ENCODE data around the gene UBA7. TPM values are rescaled to one million over a fixed set of nuclear protein-coding genes. Genes with fewer than 3 reads are reported as not detected.

The UBA7 gene
- total and polyA plus RNA-seq, 2 of the 13 experiments (the other 11 are each of a cell fraction or from before 2014, with no cell fraction given): 9.5 to 16.5 TPM

- TF ChIP-seq JUNB (CRISPR knock-in tag; IDR thresholded peaks at IDR 0.05; ENCODE audit: borderline replicate concordance) (no peak), MAF1 (CRISPR knock-in tag; IDR thresholded peaks at IDR 0.05; ENCODE audit: borderline replicate concordance) (no peak), ZNF781 (CRISPR knock-in tag; IDR thresholded peaks at IDR 0.05; ENCODE audit: borderline replicate concordance, not compliant biosample characterization) (no peak), ZNF616 (CRISPR knock-in tag; IDR thresholded peaks at IDR 0.05; ENCODE audit: low read depth) (no peak), ZNF772 (CRISPR knock-in tag; IDR thresholded peaks at IDR 0.05) (no peak), ZFP41 (CRISPR knock-in tag; IDR thresholded peaks at IDR 0.05; ENCODE audit: borderline replicate concordance) (no peak), CEBPG (CRISPR knock-in tag; IDR thresholded peaks at IDR 0.05) (no peak), CCAR2 (optimal IDR thresholded peaks at IDR 0.05; ENCODE audit: low read depth, low read length) (no peak), ZNF589 (CRISPR knock-in tag; conservative IDR thresholded peaks at IDR 0.05) (no peak), SNAPC2 (CRISPR knock-in tag; IDR thresholded peaks at IDR 0.05) (no peak), LCORL (IDR thresholded peaks at IDR 0.05) (no peak), LCORL (CRISPR knock-in tag; IDR thresholded peaks at IDR 0.05) (0 out of 2 replicates have a peak, but pooled peaks have one; percentile 51), ZNF547 (CRISPR knock-in tag; IDR thresholded peaks at IDR 0.05) (no peak), HMGXB3 (CRISPR knock-in tag; IDR thresholded peaks at IDR 0.05; ENCODE audit: borderline replicate concordance) (no peak), IRF2 (CRISPR knock-in tag; IDR thresholded peaks at IDR 0.05) (peak; percentile 100), ZNF430 (CRISPR knock-in tag; IDR thresholded peaks at IDR 0.05) (no peak), KDM4B (CRISPR knock-in tag; IDR thresholded peaks at IDR 0.05) (no peak), POLR2G (IDR thresholded peaks at IDR 0.05; ENCODE audit: low read depth, low read length) (peak; percentile 72), MAFG (CRISPR knock-in tag; IDR thresholded peaks at IDR 0.05) (no peak), TFDP1 (CRISPR knock-in tag; IDR thresholded peaks at IDR 0.05; ENCODE audit: borderline replicate concordance) (no peak)
- TF ChIP-seq, protein P1, sequence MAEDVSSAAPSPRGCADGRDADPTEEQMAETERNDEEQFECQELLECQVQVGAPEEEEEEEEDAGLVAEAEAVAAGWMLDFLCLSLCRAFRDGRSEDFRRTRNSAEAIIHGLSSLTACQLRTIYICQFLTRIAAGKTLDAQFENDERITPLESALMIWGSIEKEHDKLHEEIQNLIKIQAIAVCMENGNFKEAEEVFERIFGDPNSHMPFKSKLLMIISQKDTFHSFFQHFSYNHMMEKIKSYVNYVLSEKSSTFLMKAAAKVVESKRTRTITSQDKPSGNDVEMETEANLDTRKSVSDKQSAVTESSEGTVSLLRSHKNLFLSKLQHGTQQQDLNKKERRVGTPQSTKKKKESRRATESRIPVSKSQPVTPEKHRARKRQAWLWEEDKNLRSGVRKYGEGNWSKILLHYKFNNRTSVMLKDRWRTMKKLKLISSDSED (CRISPR knock-in tag; IDR thresholded peaks at IDR 0.05): no peak
- TF ChIP-seq, protein P2, sequence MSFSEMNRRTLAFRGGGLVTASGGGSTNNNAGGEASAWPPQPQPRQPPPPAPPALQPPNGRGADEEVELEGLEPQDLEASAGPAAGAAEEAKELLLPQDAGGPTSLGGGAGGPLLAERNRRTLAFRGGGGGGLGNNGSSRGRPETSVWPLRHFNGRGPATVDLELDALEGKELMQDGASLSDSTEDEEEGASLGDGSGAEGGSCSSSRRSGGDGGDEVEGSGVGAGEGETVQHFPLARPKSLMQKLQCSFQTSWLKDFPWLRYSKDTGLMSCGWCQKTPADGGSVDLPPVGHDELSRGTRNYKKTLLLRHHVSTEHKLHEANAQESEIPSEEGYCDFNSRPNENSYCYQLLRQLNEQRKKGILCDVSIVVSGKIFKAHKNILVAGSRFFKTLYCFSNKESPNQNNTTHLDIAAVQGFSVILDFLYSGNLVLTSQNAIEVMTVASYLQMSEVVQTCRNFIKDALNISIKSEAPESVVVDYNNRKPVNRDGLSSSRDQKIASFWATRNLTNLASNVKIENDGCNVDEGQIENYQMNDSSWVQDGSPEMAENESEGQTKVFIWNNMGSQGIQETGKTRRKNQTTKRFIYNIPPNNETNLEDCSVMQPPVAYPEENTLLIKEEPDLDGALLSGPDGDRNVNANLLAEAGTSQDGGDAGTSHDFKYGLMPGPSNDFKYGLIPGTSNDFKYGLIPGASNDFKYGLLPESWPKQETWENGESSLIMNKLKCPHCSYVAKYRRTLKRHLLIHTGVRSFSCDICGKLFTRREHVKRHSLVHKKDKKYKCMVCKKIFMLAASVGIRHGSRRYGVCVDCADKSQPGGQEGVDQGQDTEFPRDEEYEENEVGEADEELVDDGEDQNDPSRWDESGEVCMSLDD (CRISPR knock-in tag; IDR thresholded peaks at IDR 0.05; ENCODE audit: borderline replicate concordance): no peak
Measured at GRCh38 chr3:49813497-49814174, at the start of gene UBA7 (continued).

Measured in HepG2 (cell line).